ENCODE measurements around the gene FXYD6.

The FXYD6 gene

GRCh38 chr11:117910941-117911655 lies 34.6 kb upstream of the FXYD6 start:
- intact Hi-C loops (cut with DNase I), result no loop called here
- peak in 2 of 10 donors; percentile 15 to 44 for DNase-seq

GRCh38 chr11:117910525-117910924 lies 34.1 kb upstream of the FXYD6 start:
- peak in 1 of 10 donors; percentile 27 for DNase-seq
- intact Hi-C loops (cut with DNase I), result no loop called here

- intact Hi-C loops (cut with DNase I), result loop anchor here (10.0 kb wide), 1 partner anchor 65 kb away; no protein-coding TSS in a partner anchor
Measured at GRCh38 chr11:117909611-117910382, 33.3 kb upstream of the FXYD6 start.

GRCh38 chr11:117908959-117909610 lies 32.6 kb upstream of the FXYD6 start:
- intact Hi-C loops (cut with DNase I), result loop anchor here (10.0 kb wide), 1 partner anchor 64 kb away; no protein-coding TSS in a partner anchor
- peak in 1 of 10 donors; percentile 9 for DNase-seq

More at GRCh38 chr11:117909611-117910382, 33.3 kb upstream of the FXYD6 start:
- peak in 3 of 10 donors; percentile 6 to 81 (median 81) for DNase-seq

- intact Hi-C loops (cut with DNase I), result loop anchor here (10.0 kb wide), 1 partner anchor 64 kb away; no protein-coding TSS in a partner anchor
- DNase-seq, result peak in 2 of 10 donors; percentile 55 to 82
Measured at GRCh38 chr11:117908109-117908895, 31.8 kb upstream of the FXYD6 start.

GRCh38 chr11:117907276-117908108 lies 31.0 kb upstream of the FXYD6 start:
- intact Hi-C loops (cut with DNase I), result loop anchor here (10.0 kb wide), 1 partner anchor 63 kb away; no protein-coding TSS in a partner anchor
- peak; percentile 63 to 97 (median 82) for DNase-seq

GRCh38 chr11:117906710-117907109 lies 30.3 kb upstream of the FXYD6 start:
- intact Hi-C loops (cut with DNase I), result loop anchor here (10.0 kb wide), 1 partner anchor 62 kb away; no protein-coding TSS in a partner anchor
- no peak for DNase-seq

- intact Hi-C loops (cut with DNase I), result loop anchor here (10.0 kb wide), 1 partner anchor 61 kb away; no protein-coding TSS in a partner anchor
- DNase-seq, result peak in 2 of 10 donors; percentile 20 to 22
Measured at GRCh38 chr11:117906126-117906525, 29.7 kb upstream of the FXYD6 start.

- peak in 1 of 10 donors; percentile 37 for DNase-seq
- intact Hi-C loops (cut with DNase I), result loop anchor here (10.0 kb wide), 1 partner anchor 61 kb away; no protein-coding TSS in a partner anchor
Measured at GRCh38 chr11:117905524-117905923, 29.1 kb upstream of the FXYD6 start.

GRCh38 chr11:117903505-117904382 lies 27.3 kb upstream of the FXYD6 start:
- DNase-seq, result peak in 2 of 10 donors; percentile 45 to 73
- intact Hi-C loops (cut with DNase I), result loop anchor here (10.0 kb wide), 1 partner anchor 59 kb away; no protein-coding TSS in a partner anchor

- intact Hi-C loops (cut with DNase I), result loop anchor here (10.0 kb wide), 1 partner anchor 57 kb away; no protein-coding TSS in a partner anchor
- peak in 2 of 10 donors; percentile 53 to 62 for DNase-seq
Measured at GRCh38 chr11:117902001-117902845, 25.8 kb upstream of the FXYD6 start.

- DNase-seq, result peak in 2 of 10 donors; percentile 77 to 78
- intact Hi-C loops (cut with DNase I), result loop anchor here (10.0 kb wide), 1 partner anchor 57 kb away; no protein-coding TSS in a partner anchor
Measured at GRCh38 chr11:117901601-117902000, 25.1 kb upstream of the FXYD6 start.

- intact Hi-C loops (cut with DNase I), result loop anchor here (10.0 kb wide), 1 partner anchor 56 kb away; no protein-coding TSS in a partner anchor
- DNase-seq, result peak in 2 of 10 donors; percentile 24 to 33
Measured at GRCh38 chr11:117900720-117901440, 24.4 kb upstream of the FXYD6 start.

- DNase-seq, result peak in 1 of 10 donors; percentile 52
- intact Hi-C loops (cut with DNase I), result loop anchor here (10.0 kb wide), 1 partner anchor 55 kb away; no protein-coding TSS in a partner anchor
Measured at GRCh38 chr11:117900121-117900648, 23.7 kb upstream of the FXYD6 start.

- peak in 2 of 10 donors; percentile 17 to 31 for DNase-seq
Measured at GRCh38 chr11:117898059-117898458, 21.6 kb upstream of the FXYD6 start.

More at GRCh38 chr11:117898059-117898458, 21.6 kb upstream of the FXYD6 start:
- intact Hi-C loops (cut with DNase I), result no loop called here

Data from posterior cingulate gyrus (tissue), 11 donors.